GM21529 (cell line): Measurements from ENCODE around the gene TBX6.
"Not testable (repeated sequence)": the region's sequence is repeated elsewhere in the genome, so short reads cannot be mapped to it uniquely, and the experiment has no call there.

Source experiments
- ATAC-seq: cut with Tn5 transposase; IDR thresholded peaks from one replicate; pipeline ENCODE4 v1.9.1; 2021; ENCODE audit not compliant: unreplicated experiment

The TBX6 gene

DNA sequence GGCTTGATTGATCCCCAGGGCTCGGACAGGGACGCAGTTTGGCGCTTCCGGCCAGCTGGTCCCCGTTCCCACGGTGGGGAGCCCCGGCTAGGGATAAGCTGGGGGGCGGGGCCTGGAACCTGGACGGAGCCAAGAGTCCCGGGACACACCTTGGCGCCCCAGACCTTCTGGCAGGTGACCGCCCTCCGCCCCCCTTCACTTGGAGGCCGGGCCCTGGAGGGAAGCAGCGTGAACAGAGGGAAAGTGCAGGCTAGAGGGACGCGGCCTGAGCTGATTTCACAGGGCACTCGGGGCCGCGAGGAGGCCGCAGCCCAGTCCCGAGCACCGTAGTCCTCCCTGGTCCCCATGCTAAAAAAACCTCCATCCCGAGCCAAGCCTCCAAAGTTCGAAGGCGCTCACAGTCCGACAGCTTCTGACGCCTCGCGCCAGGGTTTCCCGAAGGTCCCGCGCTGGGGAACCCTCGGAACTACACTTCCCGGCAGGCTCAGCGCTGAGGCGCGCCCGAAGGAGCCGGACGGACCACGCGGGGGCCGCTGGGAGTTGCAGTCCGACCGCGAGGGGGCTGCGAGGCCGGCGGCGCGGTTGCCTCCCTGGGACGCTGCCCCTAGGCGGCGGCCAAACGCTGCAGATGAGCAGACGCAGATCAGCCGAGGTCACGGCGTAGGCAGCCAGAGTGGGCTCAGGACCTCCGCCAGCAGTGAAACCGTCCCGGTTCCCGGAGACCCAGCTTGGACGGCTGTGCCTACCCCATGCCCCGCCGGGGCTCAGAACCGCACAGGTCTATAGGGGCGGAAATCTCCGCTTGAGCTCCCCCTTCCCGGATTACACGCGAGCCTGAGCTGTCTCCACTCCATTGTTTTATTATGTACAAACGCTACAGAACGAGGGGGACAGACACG lies at the start of gene TBX6:
TSS of gene TBX6 (minus strand) at position 451 of the 899 bp plus-strand sequence. CDS start 731 bp downstream, outside the sequence.
- ATAC-seq: peak; percentile 59

- no peak for ATAC-seq
Measured at GRCh38 chr16:30139583-30140481, 48.1 kb upstream of the TBX6 start.

GRCh38 chr16:30137897-30138296 lies 46.2 kb upstream of the TBX6 start:
- ATAC-seq: no peak

- ATAC-seq: no peak
Measured at GRCh38 chr16:30136971-30137605, 45.4 kb upstream of the TBX6 start.

DNA sequence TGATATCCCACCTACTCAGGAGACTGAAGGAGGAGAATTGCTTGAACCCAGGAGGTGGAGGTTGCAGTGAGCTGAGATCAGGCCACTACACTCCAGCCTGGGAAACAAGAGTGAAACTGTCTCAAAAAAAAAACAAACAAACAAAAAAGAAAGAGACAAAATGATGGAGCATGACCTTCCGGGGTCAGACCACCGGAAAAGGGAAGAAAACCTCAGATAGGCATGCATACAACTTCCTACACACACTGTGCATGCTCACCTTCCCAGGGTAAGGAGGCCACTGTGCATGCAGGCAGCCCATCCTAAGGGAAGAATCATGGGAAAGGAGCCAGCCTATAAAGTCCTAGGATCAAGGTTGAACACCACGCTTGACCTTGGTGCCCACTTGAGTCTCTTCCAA lies 40.9 kb upstream of the TBX6 start:
- ATAC-seq: no peak

DNA sequence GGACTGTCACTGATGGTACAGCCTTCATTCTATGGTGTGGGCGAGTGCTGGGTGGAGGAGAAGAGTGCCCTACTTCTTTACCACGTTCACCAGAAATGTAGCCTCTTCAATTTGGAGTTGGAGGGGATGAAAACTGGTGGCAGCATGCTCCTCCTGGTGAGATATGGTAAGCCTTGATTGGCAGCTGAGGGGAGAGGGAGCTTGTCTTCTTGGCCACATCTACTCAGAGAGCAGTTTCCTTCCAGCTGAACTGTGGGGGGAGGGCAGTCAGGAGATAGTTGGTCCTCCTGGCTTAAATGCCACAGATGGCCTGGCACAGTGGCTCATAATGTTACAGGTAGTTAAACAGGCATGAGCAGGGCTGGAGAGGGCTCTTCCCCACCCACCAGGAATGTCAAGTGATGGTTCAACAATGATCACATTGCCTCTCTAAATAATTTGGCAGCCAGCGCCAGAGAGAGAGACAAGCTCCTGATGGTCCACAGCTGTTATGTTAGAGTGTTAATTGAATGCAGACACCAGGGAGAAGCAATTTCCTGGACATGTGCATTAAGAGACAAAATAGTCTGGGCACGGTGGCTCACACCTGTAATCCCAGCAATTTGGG lies 40.2 kb upstream of the TBX6 start:
- ATAC-seq: no peak

DNA sequence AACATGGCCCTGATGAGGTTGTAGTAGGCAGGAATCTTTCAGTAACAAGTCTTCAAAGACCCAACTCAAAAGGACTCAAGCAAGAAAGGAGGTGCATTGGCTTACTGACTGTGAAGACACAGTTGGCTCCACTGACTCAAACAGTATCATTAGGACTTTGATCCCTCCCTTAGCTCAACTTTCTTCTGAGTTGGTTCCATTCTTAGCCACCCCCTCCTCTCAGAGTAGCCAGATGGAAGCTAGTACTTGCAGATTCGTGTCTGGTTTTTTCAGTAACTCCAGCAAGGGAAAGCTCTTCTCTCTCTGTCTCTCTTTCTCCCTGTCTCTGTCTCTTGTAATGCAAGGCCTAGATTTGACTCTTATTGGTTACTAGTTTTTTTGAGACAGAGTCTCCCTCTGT lies 36.3 kb upstream of the TBX6 start:
- ATAC-seq: no peak

GRCh38 chr16:30125690-30126089 lies 34.0 kb upstream of the TBX6 start:
- ATAC-seq: not testable (repeated sequence)

- ATAC-seq: no peak
Measured at GRCh38 chr16:30124985-30125379, 33.3 kb upstream of the TBX6 start.

DNA sequence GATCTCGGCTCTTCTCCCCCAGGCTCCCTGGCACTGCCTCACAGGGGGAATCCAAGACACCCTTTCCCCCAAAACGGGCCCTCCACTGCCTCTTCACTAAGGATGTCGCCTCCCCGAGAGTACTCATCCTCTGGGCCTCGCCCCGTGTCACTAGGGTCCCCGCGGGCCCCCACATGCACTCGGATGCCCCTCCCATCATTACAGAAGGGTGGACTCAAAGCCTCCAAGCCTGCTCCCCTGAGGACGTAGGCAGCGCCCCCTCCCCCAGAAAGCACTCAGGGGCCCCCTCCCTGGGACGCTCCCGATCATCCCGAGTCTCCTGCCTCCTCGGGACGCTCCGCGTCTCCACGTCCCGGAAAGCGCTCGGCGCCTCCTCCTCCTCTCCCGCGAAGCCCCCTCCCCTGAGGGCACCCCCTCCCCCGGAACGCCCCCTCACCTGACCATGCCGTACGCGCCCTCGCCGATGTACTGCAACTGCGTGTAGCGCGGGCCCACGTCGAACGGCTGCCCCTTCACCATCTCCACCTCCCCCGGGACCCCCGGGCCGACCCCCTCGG lies 31.0 kb upstream of the TBX6 start:
- peak; percentile 6 for ATAC-seq

- ATAC-seq: no peak
Measured at GRCh38 chr16:30121741-30122571, 30.2 kb upstream of the TBX6 start.

DNA sequence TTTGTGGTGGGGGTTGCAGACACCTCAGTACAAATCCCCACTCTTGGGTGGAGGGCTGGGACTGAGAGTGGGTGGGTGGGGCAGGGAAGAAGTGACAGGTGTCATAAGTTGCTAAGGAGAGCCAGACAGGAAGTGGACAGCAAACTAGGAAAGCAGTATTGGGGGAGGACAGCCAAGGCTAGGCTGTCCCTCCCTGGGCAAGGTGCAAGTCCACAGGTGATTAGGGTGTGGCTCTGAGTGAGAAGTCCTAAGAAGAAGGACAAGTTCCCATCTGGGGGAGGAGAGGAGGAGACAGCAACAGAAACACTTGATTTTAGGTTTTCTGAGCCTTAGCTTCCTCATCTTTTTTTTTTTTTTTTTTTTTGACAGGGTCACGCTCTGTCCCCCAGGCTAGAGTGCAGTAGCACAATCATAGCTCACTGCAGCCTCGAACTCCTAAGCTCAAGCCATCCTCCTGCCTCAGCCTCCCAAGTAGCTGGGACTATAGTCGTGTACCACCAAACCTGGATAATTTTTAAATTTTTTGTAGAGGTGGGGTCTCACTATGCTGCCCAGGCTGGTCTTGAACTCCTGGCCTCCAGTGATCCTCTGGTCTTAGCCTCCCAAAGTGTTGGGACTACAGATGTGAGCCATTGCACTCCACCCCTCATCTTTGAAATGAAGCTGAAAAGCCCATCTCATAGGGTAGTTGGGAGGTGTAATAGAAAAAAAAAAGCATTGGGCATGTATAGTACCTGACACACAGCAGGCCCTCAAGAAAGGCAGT lies 28.8 kb upstream of the TBX6 start:
- ATAC-seq: no peak

GRCh38 chr16:30119428-30119827 lies 27.7 kb upstream of the TBX6 start:
- ATAC-seq: no peak

- ATAC-seq: no peak
Measured at GRCh38 chr16:30117768-30118167, 26.0 kb upstream of the TBX6 start.

- ATAC-seq: no peak
Measured at GRCh38 chr16:30116291-30117207, 24.8 kb upstream of the TBX6 start.

- ATAC-seq: no peak
Measured at GRCh38 chr16:30115238-30115637, 23.5 kb upstream of the TBX6 start.

- ATAC-seq: not testable (repeated sequence)
Measured at GRCh38 chr16:30114833-30115232, 23.1 kb upstream of the TBX6 start.

- no peak for ATAC-seq
Measured at GRCh38 chr16:30114411-30114810, 22.7 kb upstream of the TBX6 start.
